GM12891 (cell line): ENCODE measurements around the gene GSTA5.
"Not testable (repeated sequence)": the region's sequence is repeated elsewhere in the genome, so short reads cannot be mapped to it uniquely, and the experiment has no call there.

Source experiments
- POU2F2 ChIP-seq: IDR thresholded peaks from 2 replicates; pipeline ENCODE4 v1.6.1; 2011; ENCODE audit warnings: low read depth, mild to moderate bottlenecking, control low read depth, low read length, moderate library complexity
- TAF1 ChIP-seq: IDR thresholded peaks from 2 replicates; pipeline ENCODE4 v1.6.1; 2011; ENCODE audit warnings: low read depth, low read length, control low read depth

DNA sequence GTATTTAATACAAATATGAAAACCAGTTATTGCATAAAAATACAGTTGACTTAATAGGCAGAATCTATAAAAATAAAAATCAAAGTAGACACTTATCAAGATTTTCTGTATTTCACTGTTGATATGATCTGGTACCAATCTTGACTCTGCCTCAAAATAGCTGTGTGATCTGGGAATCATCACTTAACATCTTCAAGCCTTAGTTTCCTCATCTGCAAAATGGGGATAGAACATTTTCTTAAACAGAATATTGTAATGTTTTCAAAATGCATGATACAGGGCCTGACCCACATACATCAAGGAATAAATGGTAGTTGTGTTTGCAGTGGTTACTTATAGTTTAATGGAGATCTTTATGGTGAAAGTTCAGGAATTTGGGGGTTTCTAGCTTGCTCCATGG is 58.4 kb downstream of the GSTA5 start:
- not testable (repeated sequence) for TF ChIP-seq TAF1, POU2F2
